IPS-18a (cell line): ENCODE results near the gene ARL6IP5.

ENCODE experiments used
- H3K27ac ChIP-seq: one replicate; pipeline ENCODE4 v1.5.1; 2013; ENCODE audit warnings: low read length
- H3K27me3 ChIP-seq: one replicate; pipeline ENCODE4 v1.6.1; 2013; ENCODE audit warnings: mild to moderate bottlenecking, low read length; ENCODE audit not compliant: control insufficient read depth, insufficient read depth
- H3K36me3 ChIP-seq: one replicate; pipeline ENCODE4 v1.6.1; 2013; ENCODE audit warnings: low read depth, low read length; ENCODE audit not compliant: control insufficient read depth
- H3K4me1 ChIP-seq: one replicate; pipeline ENCODE4 v1.6.1; 2013; ENCODE audit warnings: low read depth, low read length; ENCODE audit not compliant: control insufficient read depth
- H3K4me3 ChIP-seq: one replicate; pipeline ENCODE4 v1.5.1; 2013; ENCODE audit warnings: low read length
- H3K9ac ChIP-seq: one replicate; pipeline ENCODE4 v1.6.1; 2013; ENCODE audit warnings: mild to moderate bottlenecking, low read length, moderate library complexity
- H3K9me3 ChIP-seq: one replicate; pipeline ENCODE4 v1.6.1; 2013; ENCODE audit warnings: low read depth, low read length; ENCODE audit not compliant: control insufficient read depth

The ARL6IP5 gene

GRCh38 chr3:69090021-69090420 lies 5.3 kb downstream of the ARL6IP5 start:
- no peak overlapping the region for H3K9ac ChIP-seq
- H3K9me3 ChIP-seq: no peaks in the 10 kb centered on the region
- no peaks in the 10 kb centered on the region for H3K27me3 ChIP-seq
- no peak overlapping the region for H3K27ac ChIP-seq
- H3K4me3 ChIP-seq: no peak overlapping the region
- H3K4me1 ChIP-seq: peaks cover 20% of the 10 kb centered on the region
- H3K36me3 ChIP-seq: no peaks in the 10 kb centered on the region

- no peaks in the 10 kb centered on the region for H3K27me3 ChIP-seq
- H3K27ac ChIP-seq: no peak overlapping the region
- H3K36me3 ChIP-seq: no peaks in the 10 kb centered on the region
- H3K9ac ChIP-seq: no peak overlapping the region
- H3K9me3 ChIP-seq: no peaks in the 10 kb centered on the region
- H3K4me3 ChIP-seq: no peak overlapping the region
- peaks cover 20% of the 10 kb centered on the region for H3K4me1 ChIP-seq
Measured at GRCh38 chr3:69091389-69092029, 6.8 kb downstream of the ARL6IP5 start.

GRCh38 chr3:69092030-69092516 lies 7.3 kb downstream of the ARL6IP5 start:
- Histone ChIP-seq H3K9ac (no peak overlapping the region), H3K27ac (no peak overlapping the region), H3K9me3 (no peaks in the 10 kb centered on the region), H3K4me1 (peaks cover 20% of the 10 kb centered on the region), H3K27me3 (no peaks in the 10 kb centered on the region), H3K4me3 (no peak overlapping the region), H3K36me3 (no peaks in the 10 kb centered on the region)

- H3K4me3 ChIP-seq: no peak overlapping the region
- H3K27me3 ChIP-seq: no peaks in the 10 kb centered on the region
- peaks cover 15% of the 10 kb centered on the region for H3K4me1 ChIP-seq
- H3K36me3 ChIP-seq: no peaks in the 10 kb centered on the region
- H3K9ac ChIP-seq: no peak overlapping the region
- no peaks in the 10 kb centered on the region for H3K9me3 ChIP-seq
- H3K27ac ChIP-seq: no peak overlapping the region
Measured at GRCh38 chr3:69094467-69095205, 9.9 kb downstream of the ARL6IP5 start.

- Histone ChIP-seq H3K9me3 (no peaks in the 10 kb centered on the region), H3K4me3 (no peak overlapping the region), H3K9ac (no peak overlapping the region), H3K4me1 (peaks cover 11% of the 10 kb centered on the region), H3K36me3 (no peaks in the 10 kb centered on the region), H3K27me3 (no peaks in the 10 kb centered on the region), H3K27ac (no peak overlapping the region)
Measured at GRCh38 chr3:69095636-69096035, 10.9 kb downstream of the ARL6IP5 start.

- no peak overlapping the region for H3K4me3 ChIP-seq
- H3K36me3 ChIP-seq: no peaks in the 10 kb centered on the region
- H3K4me1 ChIP-seq: peaks cover 11% of the 10 kb centered on the region
- no peak overlapping the region for H3K9ac ChIP-seq
- no peaks in the 10 kb centered on the region for H3K9me3 ChIP-seq
- no peaks in the 10 kb centered on the region for H3K27me3 ChIP-seq
- no peak overlapping the region for H3K27ac ChIP-seq
Measured at GRCh38 chr3:69096299-69096698, 11.6 kb downstream of the ARL6IP5 start.

GRCh38 chr3:69097407-69098086 lies 12.8 kb downstream of the ARL6IP5 start:
- Histone ChIP-seq H3K9ac (no peak overlapping the region), H3K9me3 (no peaks in the 10 kb centered on the region), H3K4me3 (no peak overlapping the region), H3K36me3 (no peaks in the 10 kb centered on the region), H3K4me1 (peaks cover 5% of the 10 kb centered on the region), H3K27ac (no peak overlapping the region), H3K27me3 (no peaks in the 10 kb centered on the region)

- Histone ChIP-seq H3K9ac (no peak overlapping the region), H3K9me3 (no peaks in the 10 kb centered on the region), H3K4me1 (peaks cover 5% of the 10 kb centered on the region), H3K27me3 (no peaks in the 10 kb centered on the region), H3K4me3 (no peak overlapping the region), H3K36me3 (no peaks in the 10 kb centered on the region), H3K27ac (no peak overlapping the region)
Measured at GRCh38 chr3:69099576-69099975, 14.8 kb downstream of the ARL6IP5 start.

- Histone ChIP-seq H3K27ac (no peak overlapping the region), H3K4me3 (no peak overlapping the region), H3K9me3 (no peaks in the 10 kb centered on the region), H3K27me3 (no peaks in the 10 kb centered on the region), H3K36me3 (peaks cover 3% of the 10 kb centered on the region), H3K9ac (no peak overlapping the region), H3K4me1 (no peaks in the 10 kb centered on the region)
Measured at GRCh38 chr3:69102384-69102783, 17.6 kb downstream of the ARL6IP5 start.

GRCh38 chr3:69103123-69103522 lies 18.4 kb downstream of the ARL6IP5 start:
- H3K27ac ChIP-seq: no peak overlapping the region
- no peaks in the 10 kb centered on the region for H3K9me3 ChIP-seq
- H3K27me3 ChIP-seq: no peaks in the 10 kb centered on the region
- H3K36me3 ChIP-seq: peaks cover 3% of the 10 kb centered on the region
- no peaks in the 10 kb centered on the region for H3K4me1 ChIP-seq
- no peak overlapping the region for H3K9ac ChIP-seq
- no peak overlapping the region for H3K4me3 ChIP-seq

GRCh38 chr3:69104586-69104985 lies 19.8 kb downstream of the ARL6IP5 start:
- Histone ChIP-seq H3K27me3 (no peaks in the 10 kb centered on the region), H3K9me3 (no peaks in the 10 kb centered on the region), H3K27ac (no peak overlapping the region), H3K4me3 (no peak overlapping the region), H3K36me3 (peaks cover 3% of the 10 kb centered on the region), H3K4me1 (no peaks in the 10 kb centered on the region), H3K9ac (no peak overlapping the region)
